Umbilical cord (tissue), 2 donors: Measurements from ENCODE around the gene TMEM169. TPM values are rescaled to one million over a fixed set of nuclear protein-coding genes. Genes with fewer than 3 reads are reported as not detected.
"Not testable (repeated sequence)": the region's sequence is repeated elsewhere in the genome, so short reads cannot be mapped to it uniquely, and the experiment has no call there.

Source experiments
- DNase-seq: peaks from one replicate; pipeline ENCODE4 v3.0.0-alpha.2; 2015; ENCODE audit warnings: low spot score
- total RNA-seq: library from RNA; depleted of rRNA; stranded (reverse); fragments of >200 nt; gene quantifications from one replicate; pipeline ENCODE4 v1.2.3, GENCODE V29; 2014; ENCODE audit warnings: low replicate concordance; ENCODE audit not compliant: insufficient read depth

Gene TMEM169
- total RNA-seq, 1 donor from 2014 or later: 0.48 TPM

- DNase-seq: no peak
These were observed 49.6 kb downstream of the TMEM169 start for GRCh38 chr2:216131175-216131926.

GRCh38 chr2:216132585-216132984 is 50.9 kb downstream of the TMEM169 start:
- DNase-seq: no peak

- no peak for DNase-seq
These were observed 51.7 kb downstream of the TMEM169 start for GRCh38 chr2:216133397-216133796.

GRCh38 chr2:216134958-216135541 is 53.3 kb downstream of the TMEM169 start:
- DNase-seq: no peak

- no peak for DNase-seq
These were observed 58.2 kb downstream of the TMEM169 start for GRCh38 chr2:216139884-216140283.

- DNase-seq: not testable (repeated sequence)
These were observed 59.8 kb downstream of the TMEM169 start for GRCh38 chr2:216141516-216141915.

- DNase-seq: peak; percentile 38
These were observed 60.8 kb downstream of the TMEM169 start for GRCh38 chr2:216142540-216142939.

- no peak for DNase-seq
These were observed 62.7 kb downstream of the TMEM169 start for GRCh38 chr2:216144372-216144771.

GRCh38 chr2:216144857-216145256 is 63.1 kb downstream of the TMEM169 start:
- DNase-seq: no peak

GRCh38 chr2:216146573-216146972 is 64.9 kb downstream of the TMEM169 start:
- no peak for DNase-seq

- no peak for DNase-seq
These were observed 65.7 kb downstream of the TMEM169 start for GRCh38 chr2:216147172-216148131.

- no peak for DNase-seq
These were observed 67.3 kb downstream of the TMEM169 start for GRCh38 chr2:216148983-216149382.

- no peak for DNase-seq
These were observed 68.0 kb downstream of the TMEM169 start for GRCh38 chr2:216149741-216150140.

GRCh38 chr2:216151313-216152025 is 69.8 kb downstream of the TMEM169 start:
- no peak for DNase-seq

Other genes with a start within 250 kb of the TMEM169 start
- 1.2 TPM for gene MREG, start 68.4 kb upstream of the TMEM169 start, total RNA-seq
- 1.7 TPM for gene PECR, start 110 bp upstream of the TMEM169 start, total RNA-seq
- gene XRCC5, start 27.4 kb downstream of the TMEM169 start, total RNA-seq: 197 TPM